A673 (cell line): ENCODE data around the gene C13orf42.

Experiments used
- CTCF ChIP-seq: fragments of 300-800, 200-600 bp; sonication (generic); conservative IDR thresholded peaks from 2 replicates; pipeline ENCODE4 v1.5.1; 2017; ENCODE audit warnings: low read depth, mild to moderate bottlenecking, antibody characterized with exemption, low read length, moderate library complexity, mixed read lengths
- EZH2 ChIP-seq: fragments of 200-600 bp; sonication (generic); IDR thresholded peaks from 2 replicates; pipeline ENCODE4 v1.6.1; 2017; ENCODE audit warnings: borderline replicate concordance, low read depth, mild to moderate bottlenecking, mixed read lengths, antibody characterized with exemption, low read length; ENCODE audit not compliant: poor library complexity, severe bottlenecking

- TF ChIP-seq EZH2 (no peak), CTCF (no peak)
Observed at GRCh38 chr13:51058461-51059167, 52.5 kb downstream of the C13orf42 start.
